Activated naive CD4-positive, alpha-beta T cell treated with anti-CD3 and anti-CD28 coated beads, Interleukin-2, amount 50 U/mL, for 24 hours (primary cell): Measurements from ENCODE around the gene ICAM1.

Experiments
- H3K27ac Mint-ChIP-seq: one replicate; pipeline ENCODE4 v1.8.0; 2021; ENCODE audit warnings: mild to moderate bottlenecking, mixed read lengths
- H3K27me3 Mint-ChIP-seq: one replicate; pipeline ENCODE4 v1.8.0; 2021; ENCODE audit warnings: mixed read lengths
- H3K36me3 Mint-ChIP-seq: one replicate; pipeline ENCODE4 v1.8.0; 2021; ENCODE audit warnings: mixed read lengths
- H3K4me1 Mint-ChIP-seq: one replicate; pipeline ENCODE4 v1.8.0; 2021; ENCODE audit warnings: mixed read lengths
- H3K4me3 Mint-ChIP-seq: one replicate; pipeline ENCODE4 v1.8.0; 2021; ENCODE audit warnings: mild to moderate bottlenecking, mixed read lengths
- H3K9me3 Mint-ChIP-seq: one replicate; pipeline ENCODE4 v1.8.0; 2021; ENCODE audit warnings: mixed read lengths

The ICAM1 gene

DNA sequence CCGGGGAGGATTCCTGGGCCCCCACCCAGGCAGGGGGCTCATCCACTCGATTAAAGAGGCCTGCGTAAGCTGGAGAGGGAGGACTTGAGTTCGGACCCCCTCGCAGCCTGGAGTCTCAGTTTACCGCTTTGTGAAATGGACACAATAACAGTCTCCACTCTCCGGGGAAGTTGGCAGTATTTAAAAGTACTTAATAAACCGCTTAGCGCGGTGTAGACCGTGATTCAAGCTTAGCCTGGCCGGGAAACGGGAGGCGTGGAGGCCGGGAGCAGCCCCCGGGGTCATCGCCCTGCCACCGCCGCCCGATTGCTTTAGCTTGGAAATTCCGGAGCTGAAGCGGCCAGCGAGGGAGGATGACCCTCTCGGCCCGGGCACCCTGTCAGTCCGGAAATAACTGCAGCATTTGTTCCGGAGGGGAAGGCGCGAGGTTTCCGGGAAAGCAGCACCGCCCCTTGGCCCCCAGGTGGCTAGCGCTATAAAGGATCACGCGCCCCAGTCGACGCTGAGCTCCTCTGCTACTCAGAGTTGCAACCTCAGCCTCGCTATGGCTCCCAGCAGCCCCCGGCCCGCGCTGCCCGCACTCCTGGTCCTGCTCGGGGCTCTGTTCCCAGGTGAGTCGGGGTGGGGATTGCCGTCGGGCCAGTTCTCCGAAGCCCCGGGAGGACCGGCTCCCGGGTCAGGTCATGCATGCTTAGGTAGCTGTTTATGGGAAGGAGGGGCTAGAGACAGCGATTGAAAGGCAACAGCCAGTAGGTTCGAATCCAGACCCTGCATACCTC, at the start of gene ICAM1:
ICAM1 (plus strand) TSS at position 505 of the 779 bp plus-strand sequence; CDS start at position 545, 40 bp downstream.
- peak within 1 kb of the TSS; percentile 74 for H3K27ac Mint-ChIP-seq
- H3K27me3 Mint-ChIP-seq, result no peaks in the 10 kb centered on the region
- peaks cover 18% of the 10 kb centered on the region for H3K4me1 Mint-ChIP-seq
- H3K9me3 Mint-ChIP-seq, result no peaks in the 10 kb centered on the region
- no peaks in the 10 kb centered on the region for H3K36me3 Mint-ChIP-seq
- peak within 1 kb of the TSS; percentile 82 for H3K4me3 Mint-ChIP-seq

DNA sequence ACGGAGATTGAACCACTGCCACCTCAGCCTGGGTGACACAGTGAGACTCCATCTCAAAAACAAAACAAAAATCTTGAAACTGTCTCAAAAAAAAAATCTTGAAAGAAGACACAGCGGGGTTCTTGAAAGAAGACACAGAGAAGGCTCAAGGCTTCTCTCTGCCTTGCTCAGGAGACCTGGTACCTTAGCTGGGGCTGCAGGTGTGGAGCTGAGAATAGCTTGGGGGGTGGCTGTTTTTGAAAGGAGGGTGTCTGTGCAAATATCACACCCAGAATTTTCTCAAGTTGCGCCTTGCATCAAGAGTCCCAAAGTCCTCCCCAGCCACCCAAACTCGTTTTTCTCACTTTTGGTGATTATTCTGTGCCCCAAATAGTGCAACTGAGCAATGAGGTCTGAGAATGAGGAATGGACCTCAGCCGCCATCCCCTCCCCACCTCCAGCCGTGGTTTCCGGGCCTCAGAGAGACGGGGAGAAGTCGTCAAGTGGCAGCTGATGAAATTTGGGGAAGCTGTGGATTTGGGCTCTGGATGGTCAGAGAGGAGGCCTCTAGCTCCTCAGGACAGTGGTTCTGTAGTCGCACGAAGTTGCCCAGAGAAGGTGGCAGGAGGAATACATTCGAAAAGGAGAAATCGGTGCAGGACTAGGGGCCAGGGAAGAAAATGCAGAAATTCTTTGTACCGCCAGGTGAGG, 48.6 kb upstream of the ICAM1 start:
- Mint-ChIP-seq H3K27me3 (no peaks in the 10 kb centered on the region), H3K36me3 (peaks cover 4% of the 10 kb centered on the region), H3K27ac (no peak overlapping the region), H3K4me1 (peaks cover 8% of the 10 kb centered on the region), H3K9me3 (no peaks in the 10 kb centered on the region), H3K4me3 (no peak overlapping the region)

DNA sequence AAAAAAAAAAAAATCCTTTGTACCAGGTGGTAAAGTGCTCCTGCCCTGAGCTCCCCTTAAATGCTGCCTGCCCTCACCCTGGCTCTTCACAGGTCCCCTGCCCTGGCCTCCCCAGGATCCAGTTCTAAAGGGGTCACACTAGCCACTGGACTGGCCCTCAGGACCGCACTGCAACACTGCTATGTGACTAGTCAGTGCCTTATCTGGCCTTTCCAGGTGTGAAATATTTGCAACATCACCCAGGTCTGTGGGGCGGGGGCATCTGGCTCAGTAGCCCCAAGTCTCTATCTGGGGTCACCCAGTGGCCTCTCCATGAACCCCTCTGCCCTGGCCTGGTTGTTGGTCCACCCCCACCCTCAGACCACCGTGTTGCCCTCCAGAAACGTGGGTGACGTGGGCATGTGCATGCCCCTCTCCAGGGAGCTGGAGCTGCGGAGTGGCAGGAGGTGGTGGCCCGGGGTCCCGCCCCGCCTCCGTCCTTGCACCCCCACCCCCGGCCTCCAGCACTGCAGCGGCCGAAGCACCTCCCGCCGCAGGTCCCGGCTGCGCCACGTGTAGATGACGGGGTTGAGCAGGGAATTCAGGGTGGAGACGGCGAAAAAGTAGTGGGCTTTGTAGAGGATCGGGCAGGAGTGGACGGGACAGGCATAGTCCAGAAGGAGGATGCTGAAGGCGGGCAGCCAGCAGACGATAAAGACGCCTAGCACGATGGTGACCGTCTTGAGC, 47.3 kb upstream of the ICAM1 start:
- H3K4me1 Mint-ChIP-seq, result peaks cover 8% of the 10 kb centered on the region
- no peaks in the 10 kb centered on the region for H3K27me3 Mint-ChIP-seq
- H3K4me3 Mint-ChIP-seq, result no peak overlapping the region
- no peaks in the 10 kb centered on the region for H3K9me3 Mint-ChIP-seq
- no peak overlapping the region for H3K27ac Mint-ChIP-seq
- H3K36me3 Mint-ChIP-seq, result peaks cover 4% of the 10 kb centered on the region

GRCh38 chr19:10224337-10224736, 46.6 kb upstream of the ICAM1 start:
- no peak overlapping the region for H3K27ac Mint-ChIP-seq
- no peaks in the 10 kb centered on the region for H3K27me3 Mint-ChIP-seq
- H3K36me3 Mint-ChIP-seq, result peaks cover 4% of the 10 kb centered on the region
- no peak overlapping the region for H3K4me3 Mint-ChIP-seq
- H3K9me3 Mint-ChIP-seq, result no peaks in the 10 kb centered on the region
- peaks cover 5% of the 10 kb centered on the region for H3K4me1 Mint-ChIP-seq

- peaks cover 4% of the 10 kb centered on the region for H3K36me3 Mint-ChIP-seq
- no peak overlapping the region for H3K27ac Mint-ChIP-seq
- H3K4me1 Mint-ChIP-seq, result peaks cover 10% of the 10 kb centered on the region
- H3K27me3 Mint-ChIP-seq, result no peaks in the 10 kb centered on the region
- no peak overlapping the region for H3K4me3 Mint-ChIP-seq
- H3K9me3 Mint-ChIP-seq, result no peaks in the 10 kb centered on the region
Measured at GRCh38 chr19:10226021-10226375, 44.9 kb upstream of the ICAM1 start.

GRCh38 chr19:10226376-10227025, 44.4 kb upstream of the ICAM1 start:
- Mint-ChIP-seq H3K4me3 (no peak overlapping the region), H3K27ac (no peak overlapping the region), H3K4me1 (peaks cover 10% of the 10 kb centered on the region), H3K9me3 (no peaks in the 10 kb centered on the region), H3K27me3 (no peaks in the 10 kb centered on the region), H3K36me3 (peaks cover 4% of the 10 kb centered on the region)

DNA sequence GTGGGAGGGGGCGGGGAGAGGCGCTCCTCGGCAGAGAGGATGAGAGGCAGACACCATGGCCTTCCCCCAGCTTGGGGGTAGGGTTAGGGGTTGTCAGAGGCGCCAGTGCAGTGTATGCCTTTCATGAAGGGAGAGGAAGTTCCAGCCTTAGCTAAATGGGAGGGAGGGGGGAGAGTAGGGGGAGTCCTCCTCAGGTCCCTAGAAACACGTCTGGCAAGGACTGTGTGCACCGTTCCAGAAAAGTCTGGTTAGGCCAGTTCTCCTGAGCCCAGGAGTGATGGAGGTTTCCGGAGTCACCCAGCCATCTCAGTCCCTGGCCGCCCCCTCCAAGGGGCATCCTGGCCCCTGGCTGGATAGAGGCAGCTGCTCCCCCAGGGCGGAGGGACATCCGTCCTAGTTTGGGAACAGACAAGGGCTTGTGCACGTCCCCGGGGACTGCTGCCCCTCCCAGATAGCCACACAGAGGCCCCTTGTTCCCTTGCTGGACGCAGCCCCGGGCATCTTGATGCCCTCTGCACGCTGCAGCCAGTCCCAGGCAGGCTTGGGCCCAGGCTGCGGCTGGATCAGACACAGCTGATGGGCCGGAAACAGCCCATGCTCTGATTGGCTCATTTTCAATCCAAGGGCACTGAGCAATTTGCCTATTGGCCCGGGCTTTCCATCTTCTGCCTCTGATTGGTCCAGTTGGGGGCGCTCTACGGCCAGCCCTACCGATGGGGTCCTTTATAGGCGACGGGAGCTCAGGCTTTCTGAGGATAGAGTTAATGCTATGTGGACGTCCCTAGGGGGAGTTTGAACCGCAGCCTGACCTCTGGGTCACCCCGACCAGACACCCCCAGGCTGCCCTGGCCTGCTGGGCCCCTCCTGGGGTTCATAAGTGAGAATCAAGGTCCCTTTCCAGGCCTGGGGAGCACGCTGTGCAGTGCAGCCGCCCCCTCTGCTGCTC, 43.6 kb upstream of the ICAM1 start:
- no peaks in the 10 kb centered on the region for H3K27me3 Mint-ChIP-seq
- H3K4me1 Mint-ChIP-seq, result peaks cover 10% of the 10 kb centered on the region
- H3K4me3 Mint-ChIP-seq, result no peak overlapping the region
- H3K9me3 Mint-ChIP-seq, result no peaks in the 10 kb centered on the region
- H3K27ac Mint-ChIP-seq, result no peak overlapping the region
- peaks cover 4% of the 10 kb centered on the region for H3K36me3 Mint-ChIP-seq

GRCh38 chr19:10228393-10228792, 42.5 kb upstream of the ICAM1 start:
- Mint-ChIP-seq H3K9me3 (no peaks in the 10 kb centered on the region), H3K27me3 (no peaks in the 10 kb centered on the region), H3K4me1 (peaks cover 10% of the 10 kb centered on the region), H3K27ac (no peak overlapping the region), H3K36me3 (peaks cover 2% of the 10 kb centered on the region), H3K4me3 (no peak overlapping the region)

GRCh38 chr19:10228920-10229319, 42.0 kb upstream of the ICAM1 start:
- Mint-ChIP-seq H3K4me3 (peak overlapping the region; percentile 61), H3K4me1 (peaks cover 10% of the 10 kb centered on the region), H3K9me3 (no peaks in the 10 kb centered on the region)

DNA sequence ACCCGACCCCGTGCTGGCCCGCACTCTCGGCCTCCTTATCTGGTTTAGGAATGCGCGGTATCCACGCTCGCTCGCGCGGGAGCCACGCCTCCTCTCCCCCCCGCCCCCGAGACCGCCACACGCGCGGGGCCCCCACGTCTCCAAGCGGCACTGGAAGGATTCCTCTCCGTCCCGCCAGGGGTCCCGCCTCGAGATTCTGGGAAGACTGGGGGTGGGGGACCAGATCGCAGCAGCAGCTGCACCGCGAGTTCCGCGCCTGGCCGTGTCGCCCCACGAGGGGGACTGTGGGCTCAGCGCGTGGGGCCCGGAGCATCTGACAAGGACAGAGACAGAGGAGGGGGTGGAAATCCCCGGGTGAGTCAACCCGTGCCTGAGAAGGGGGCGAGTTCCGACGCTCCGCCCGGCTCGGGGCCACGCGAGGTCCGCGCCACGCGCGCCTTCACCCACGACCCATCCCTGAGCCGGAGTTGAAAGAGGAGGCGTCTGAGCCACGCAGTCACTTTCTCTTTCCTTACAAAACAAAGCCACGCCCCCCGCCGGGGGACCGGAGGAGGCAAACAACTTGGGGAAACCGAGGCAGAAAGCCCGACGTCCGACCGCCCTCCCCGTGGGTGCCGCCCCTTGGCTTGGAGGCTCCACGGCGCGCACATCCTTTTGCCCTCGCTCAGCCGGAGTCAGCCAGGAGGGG, 40.6 kb upstream of the ICAM1 start:
- Mint-ChIP-seq H3K4me1 (peaks cover 15% of the 10 kb centered on the region), H3K9me3 (no peaks in the 10 kb centered on the region), H3K27me3 (no peaks in the 10 kb centered on the region), H3K4me3 (peak overlapping the region; percentile 89), H3K36me3 (no peaks in the 10 kb centered on the region), H3K27ac (peak overlapping the region; percentile 62)

More at GRCh38 chr19:10228920-10229319, 42.0 kb upstream of the ICAM1 start:
- Mint-ChIP-seq H3K27ac (no peak overlapping the region), H3K36me3 (peaks cover 2% of the 10 kb centered on the region), H3K27me3 (no peaks in the 10 kb centered on the region)

DNA sequence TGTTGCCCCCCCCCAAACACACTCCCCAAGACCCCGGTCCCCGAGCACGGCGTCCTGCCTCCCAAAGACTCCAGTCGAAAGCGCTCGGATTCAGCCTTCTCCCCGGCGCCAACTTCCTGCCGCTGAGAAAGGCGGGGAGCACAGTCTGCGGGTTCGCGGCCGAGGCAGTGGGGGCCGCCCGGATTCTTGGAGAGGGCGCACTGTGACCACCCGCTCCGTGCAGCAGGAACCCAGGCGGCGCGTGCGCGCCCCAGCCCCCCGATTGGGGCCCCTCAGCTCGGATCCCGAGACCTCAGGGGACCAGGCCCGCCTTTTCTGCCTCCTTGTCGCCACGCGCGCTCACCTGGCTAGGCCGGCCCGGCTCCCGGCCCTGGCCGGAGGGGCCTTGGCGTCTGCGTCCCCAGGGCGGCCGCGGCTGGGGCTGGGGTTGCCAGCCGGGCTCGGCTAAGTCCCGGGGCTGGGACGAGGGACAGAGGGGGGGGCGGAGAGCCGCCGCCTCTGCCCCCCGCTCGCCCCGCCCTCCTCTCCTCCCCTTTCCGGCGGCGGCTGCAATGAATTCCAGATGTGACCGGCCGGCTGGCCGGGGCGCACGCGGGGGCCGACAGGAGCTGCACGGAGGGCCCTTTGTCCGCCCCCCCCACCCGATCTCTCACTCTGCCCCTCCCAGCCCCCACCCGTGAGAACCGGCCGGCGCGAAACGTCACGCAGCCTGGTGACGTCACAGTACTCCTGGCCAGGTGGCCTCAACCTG, 39.9 kb upstream of the ICAM1 start, which contains the start of gene S1PR2:
S1PR2 (minus strand) TSS at position 471 of the 751 bp plus-strand sequence. CDS start 6,426 bp downstream, outside the sequence.
- Mint-ChIP-seq H3K9me3 (no peaks in the 10 kb centered on the region), H3K4me1 (peaks cover 20% of the 10 kb centered on the region), H3K27me3 (no peaks in the 10 kb centered on the region), H3K4me3 (peak within 1 kb of the TSS; percentile 89), H3K36me3 (no peaks in the 10 kb centered on the region), H3K27ac (peak within 1 kb of the TSS; percentile 82)

GRCh38 chr19:10231612-10232228, 39.2 kb upstream of the ICAM1 start:
- Mint-ChIP-seq H3K36me3 (no peaks in the 10 kb centered on the region), H3K27ac (peak overlapping the region; percentile 82), H3K4me3 (peak overlapping the region; percentile 80), H3K27me3 (no peaks in the 10 kb centered on the region), H3K4me1 (peaks cover 22% of the 10 kb centered on the region), H3K9me3 (no peaks in the 10 kb centered on the region)

DNA sequence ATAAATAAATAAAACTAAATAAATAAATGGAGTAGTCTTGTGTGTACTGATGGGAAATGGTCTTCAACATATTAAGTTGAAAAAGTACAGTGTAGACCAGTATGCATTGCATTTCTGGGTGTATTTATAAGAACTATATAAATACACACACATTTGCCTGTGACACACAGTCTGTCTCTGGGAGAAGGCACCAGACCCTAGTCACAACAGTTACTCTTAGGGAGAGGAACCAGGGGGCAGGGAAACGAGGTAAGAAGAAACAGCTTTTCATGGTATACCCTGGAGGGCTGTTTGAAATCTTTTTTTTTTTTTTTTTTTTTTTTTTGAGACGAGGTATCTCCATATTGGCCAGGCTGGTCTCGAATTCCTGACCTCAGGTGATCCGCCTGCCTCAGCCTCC, 37.0 kb upstream of the ICAM1 start:
- no peak overlapping the region for H3K4me3 Mint-ChIP-seq
- H3K36me3 Mint-ChIP-seq, result no peaks in the 10 kb centered on the region
- peaks cover 22% of the 10 kb centered on the region for H3K4me1 Mint-ChIP-seq
- H3K27ac Mint-ChIP-seq, result peak overlapping the region; percentile 68
- no peaks in the 10 kb centered on the region for H3K27me3 Mint-ChIP-seq
- H3K9me3 Mint-ChIP-seq, result no peaks in the 10 kb centered on the region
